OCI-LY1 (cell line): ENCODE results near the gene CXCR6.

Experiments
- CTCF ChIP-seq: fragments of 200-600 bp; sonication (generic), shearing (Covaris generic); IDR thresholded peaks from 2 replicates; pipeline ENCODE4 v1.5.1; 2017; ENCODE audit warnings: mild to moderate bottlenecking, antibody characterized with exemption, low read length, moderate library complexity, mixed read lengths
- EZH2 ChIP-seq: fragments of 200-600 bp; sonication (generic), shearing (Covaris generic); IDR thresholded peaks from 2 replicates; pipeline ENCODE4 v1.8.0; 2017; ENCODE audit warnings: borderline replicate concordance, mixed run types, mild to moderate bottlenecking, antibody characterized with exemption, low read length, moderate library complexity, mixed read lengths

- TF ChIP-seq CTCF = no peak
- no peak for TF ChIP-seq EZH2
Observed at GRCh38 chr3:45974686-45975085, 31.4 kb downstream of the CXCR6 start.
